Measurements from ENCODE around the gene ELL2.

DNA sequence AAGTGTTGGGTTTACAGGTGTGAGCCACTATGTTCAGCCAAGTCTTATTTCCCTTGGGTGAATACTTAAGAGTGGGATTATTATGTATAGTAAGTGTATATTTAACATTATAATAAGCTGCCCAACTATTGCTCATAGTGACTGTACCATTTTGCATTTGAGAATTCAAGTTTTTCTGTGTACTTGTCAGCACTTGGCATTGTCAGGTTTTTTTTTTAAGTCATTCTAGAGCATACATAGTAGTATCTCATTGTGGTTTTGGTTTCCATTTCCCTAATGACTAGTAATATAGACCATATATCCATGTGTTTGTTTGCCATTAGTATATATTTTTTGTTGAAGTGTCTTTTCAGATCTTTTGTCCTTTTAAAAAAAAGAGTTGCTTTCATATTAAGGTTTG, 10.5 kb upstream of the ELL2 start:
- TF ChIP-seq POLR2A (IDR thresholded peaks at IDR 0.05; ENCODE audit: low read length) = no peak
- TF ChIP-seq GATA1 (IDR thresholded peaks at IDR 0.05; ENCODE audit: low read depth, low read length) = no peak

All from erythroblast (primary cell).